MM.1S (cell line): ENCODE data around the gene KCNIP4.

Experiments
- DNase-seq: peaks from one replicate; pipeline ENCODE4 v3.0.0-alpha.2; 2015
- H2AFZ ChIP-seq: fragments of 300-600 bp; sonication (generic); 2 replicates; pipeline ENCODE4 v1.6.0; 2016; ENCODE audit warnings: antibody characterized with exemption, low read length
- H3F3A ChIP-seq: fragments of 300-600 bp; sonication (generic); 2 replicates; pipeline ENCODE4 v1.6.1; 2016; ENCODE audit warnings: mild to moderate bottlenecking, antibody characterized with exemption, low read length, moderate library complexity, mixed read lengths; ENCODE audit not compliant: insufficient read depth
- H3K27ac ChIP-seq: fragments of 300-600 bp; sonication (generic); 2 replicates; pipeline ENCODE4 v1.5.1; 2016; ENCODE audit warnings: mild to moderate bottlenecking, low read length
- H3K27me3 ChIP-seq: fragments of 300-600 bp; sonication (generic); replicated peaks from 2 replicates; pipeline ENCODE4 v1.6.0; 2016; ENCODE audit warnings: low read length; ENCODE audit not compliant: insufficient read depth
- H3K36me3 ChIP-seq: fragments of 300-600 bp; sonication (generic); replicated peaks from 2 replicates; pipeline ENCODE4 v1.6.1; 2016; ENCODE audit warnings: mild to moderate bottlenecking, low read length, mixed read lengths; ENCODE audit not compliant: insufficient read depth
- H3K4me1 ChIP-seq: fragments of 300-600 bp; sonication (generic); 2 replicates; pipeline ENCODE4 v1.6.1; 2016; ENCODE audit warnings: low read length, mixed read lengths
- H3K4me2 ChIP-seq: fragments of 300-600 bp; sonication (generic); 2 replicates; pipeline ENCODE4 v1.6.0; 2016; ENCODE audit warnings: low read depth, low read length
- H3K4me3 ChIP-seq: fragments of 300-600 bp; sonication (generic); 2 replicates; pipeline ENCODE4 v1.5.1; 2016; ENCODE audit warnings: low read length, mixed read lengths
- H3K79me2 ChIP-seq: fragments of 300-600 bp; sonication (generic); 2 replicates; pipeline ENCODE4 v1.6.1; 2016; ENCODE audit warnings: mixed run types, low read length, mixed read lengths
- H3K9ac ChIP-seq: fragments of 300-600 bp; sonication (generic); 2 replicates; pipeline ENCODE4 v1.6.1; 2016; ENCODE audit warnings: low read length, mixed read lengths
- H3K9me2 ChIP-seq: fragments of 300-600 bp; sonication (generic); replicated peaks from 2 replicates; pipeline ENCODE4 v1.6.1; 2016; ENCODE audit warnings: mild to moderate bottlenecking, low read length, mixed read lengths; ENCODE audit not compliant: insufficient read depth
- H3K9me3 ChIP-seq: fragments of 300-600 bp; sonication (generic); replicated peaks from 2 replicates; pipeline ENCODE4 v1.6.1; 2016; ENCODE audit warnings: mild to moderate bottlenecking, low read length, mixed read lengths; ENCODE audit not compliant: insufficient read depth
- H4K20me1 ChIP-seq: fragments of 300-600 bp; sonication (generic); 2 replicates; pipeline ENCODE4 v1.6.1; 2016; ENCODE audit warnings: mild to moderate bottlenecking, low read length, moderate library complexity, mixed read lengths; ENCODE audit not compliant: insufficient read depth
- CTCF ChIP-seq: fragments of 300-600 bp; sonication (generic); IDR thresholded peaks from 2 replicates; pipeline ENCODE4 v1.5.1; 2016; ENCODE audit warnings: antibody characterized with exemption, low read length, mixed read lengths
- EZH2 ChIP-seq: fragments of 300-600 bp; sonication (generic); optimal IDR thresholded peaks from 2 replicates; pipeline ENCODE3; 2017; ENCODE audit warnings: low read depth, mild to moderate bottlenecking, antibody characterized with exemption, low read length, mixed read lengths
- EZH2phosphoT487 ChIP-seq: fragments of 300-600 bp; sonication (generic); IDR thresholded peaks from 2 replicates; pipeline ENCODE4 v1.6.1; 2018; ENCODE audit warnings: antibody characterized with exemption, low read length

KCNIP4 gene

GRCh38 chr4:21733894-21734630, 214.5 kb downstream of the KCNIP4 start:
- H3K4me3 ChIP-seq, result no peak overlapping the region
- H3K9ac ChIP-seq, result no peak overlapping the region
- TF ChIP-seq EZH2 (no peak), CTCF (no peak), EZH2phosphoT487 (no peak)

GRCh38 chr4:21728304-21728703, 220.3 kb downstream of the KCNIP4 start:
- Histone ChIP-seq H3K4me3 (no peak overlapping the region), H3K9me3 (no peaks in the 10 kb centered on the region), H3K36me3 (no peaks in the 10 kb centered on the region), H3F3A (no peaks in the 10 kb centered on the region), H3K27me3 (no peaks in the 10 kb centered on the region), H3K9ac (no peak overlapping the region), H3K79me2 (no peaks in the 10 kb centered on the region), H3K9me2 (no peaks in the 10 kb centered on the region), H2AFZ (no peak overlapping the region), H4K20me1 (no peaks in the 10 kb centered on the region), H3K4me1 (no peaks in the 10 kb centered on the region), H3K4me2 (no peak overlapping the region), H3K27ac (no peak overlapping the region)
- no peak for DNase-seq
- TF ChIP-seq EZH2, result no peak
- no peak for TF ChIP-seq EZH2phosphoT487
- no peak for TF ChIP-seq CTCF

More at GRCh38 chr4:21733894-21734630, 214.5 kb downstream of the KCNIP4 start:
- no peak overlapping the region for H3K27ac ChIP-seq
- H3F3A ChIP-seq, result no peaks in the 10 kb centered on the region
- no peak overlapping the region for H2AFZ ChIP-seq
- no peaks in the 10 kb centered on the region for H3K9me2 ChIP-seq
- no peaks in the 10 kb centered on the region for H3K27me3 ChIP-seq
- no peaks in the 10 kb centered on the region for H3K79me2 ChIP-seq
- no peak for DNase-seq
- no peaks in the 10 kb centered on the region for H4K20me1 ChIP-seq
- H3K4me2 ChIP-seq, result no peak overlapping the region
- no peaks in the 10 kb centered on the region for H3K36me3 ChIP-seq
- H3K9me3 ChIP-seq, result no peaks in the 10 kb centered on the region
- H3K4me1 ChIP-seq, result no peaks in the 10 kb centered on the region

GRCh38 chr4:21726255-21726815, 222.2 kb downstream of the KCNIP4 start:
- no peaks in the 10 kb centered on the region for H3K9me3 ChIP-seq
- TF ChIP-seq EZH2, result no peak
- no peak for TF ChIP-seq CTCF
- no peak for TF ChIP-seq EZH2phosphoT487
- no peaks in the 10 kb centered on the region for H3K9me2 ChIP-seq
- no peak overlapping the region for H3K4me2 ChIP-seq
- no peaks in the 10 kb centered on the region for H3K79me2 ChIP-seq
- H3K4me1 ChIP-seq, result no peaks in the 10 kb centered on the region
- no peak overlapping the region for H2AFZ ChIP-seq
- no peak for DNase-seq
- H3F3A ChIP-seq, result no peaks in the 10 kb centered on the region
- no peaks in the 10 kb centered on the region for H3K27me3 ChIP-seq
- H3K27ac ChIP-seq, result no peak overlapping the region
- H3K4me3 ChIP-seq, result no peak overlapping the region
- H3K36me3 ChIP-seq, result no peaks in the 10 kb centered on the region
- H4K20me1 ChIP-seq, result no peaks in the 10 kb centered on the region
- H3K9ac ChIP-seq, result no peak overlapping the region
